Measurements from ENCODE around the gene MRE11. TPM values are rescaled to one million over a fixed set of nuclear protein-coding genes. Genes with fewer than 3 reads are reported as not detected.
A peak's percentile ranks its signal among the peaks of the same experiment; 100 is the strongest.
"Not testable (repeated sequence)": the region's sequence is repeated elsewhere in the genome, so short reads cannot be mapped to it uniquely, and the experiment has no call there.

MRE11 gene
- total RNA-seq, 3 donors from 2014 or later: 15.3 to 18.0 (median 16.9) TPM

DNA sequence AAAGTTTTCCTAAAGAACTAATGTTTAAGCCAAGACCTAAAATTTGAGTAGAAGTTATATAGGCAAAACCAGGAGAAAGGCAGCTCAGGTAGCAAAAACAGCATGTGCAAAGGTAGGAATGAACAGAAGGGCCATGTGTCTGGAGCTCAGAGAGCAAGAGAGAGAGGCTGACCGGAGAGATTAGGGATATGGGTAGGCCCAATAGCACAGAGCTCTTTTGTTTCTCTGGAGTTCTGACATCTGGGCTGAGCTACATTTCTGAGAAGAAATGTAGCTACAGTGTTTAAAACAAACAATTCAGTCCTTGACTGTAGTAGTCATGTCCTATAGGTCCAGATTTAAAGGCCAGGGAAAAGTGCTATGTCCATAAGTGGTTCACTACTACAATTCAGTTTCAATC, 23.1 kb upstream of the MRE11 start:
- Histone ChIP-seq H3K36me3 (ENCODE audit: low read depth) (no peaks in the 10 kb centered on the region), H3K4me3 (no peak overlapping the region), H3K4me1 (ENCODE audit: low read depth) (peaks cover 16% of the 10 kb centered on the region), H3K9me3 (no peaks in the 10 kb centered on the region)
- intact Hi-C loops (cut with DNase I, micrococcal nuclease): no loop called here
- no peak for DNase-seq
- TF ChIP-seq, protein P1, sequence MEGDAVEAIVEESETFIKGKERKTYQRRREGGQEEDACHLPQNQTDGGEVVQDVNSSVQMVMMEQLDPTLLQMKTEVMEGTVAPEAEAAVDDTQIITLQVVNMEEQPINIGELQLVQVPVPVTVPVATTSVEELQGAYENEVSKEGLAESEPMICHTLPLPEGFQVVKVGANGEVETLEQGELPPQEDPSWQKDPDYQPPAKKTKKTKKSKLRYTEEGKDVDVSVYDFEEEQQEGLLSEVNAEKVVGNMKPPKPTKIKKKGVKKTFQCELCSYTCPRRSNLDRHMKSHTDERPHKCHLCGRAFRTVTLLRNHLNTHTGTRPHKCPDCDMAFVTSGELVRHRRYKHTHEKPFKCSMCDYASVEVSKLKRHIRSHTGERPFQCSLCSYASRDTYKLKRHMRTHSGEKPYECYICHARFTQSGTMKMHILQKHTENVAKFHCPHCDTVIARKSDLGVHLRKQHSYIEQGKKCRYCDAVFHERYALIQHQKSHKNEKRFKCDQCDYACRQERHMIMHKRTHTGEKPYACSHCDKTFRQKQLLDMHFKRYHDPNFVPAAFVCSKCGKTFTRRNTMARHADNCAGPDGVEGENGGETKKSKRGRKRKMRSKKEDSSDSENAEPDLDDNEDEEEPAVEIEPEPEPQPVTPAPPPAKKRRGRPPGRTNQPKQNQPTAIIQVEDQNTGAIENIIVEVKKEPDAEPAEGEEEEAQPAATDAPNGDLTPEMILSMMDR (IDR thresholded peaks at IDR 0.05): no peak
- ATAC-seq: no peak

GRCh38 chr11:94515398-94515797, 21.8 kb upstream of the MRE11 start:
- no peaks in the 10 kb centered on the region for H3K36me3 ChIP-seq (ENCODE audit: low read depth)
- intact Hi-C loops (cut with DNase I, micrococcal nuclease): no loop called here
- no peak for ATAC-seq
- no peak for DNase-seq
- no peaks in the 10 kb centered on the region for H3K9me3 ChIP-seq
- TF ChIP-seq, protein P1 (IDR thresholded peaks at IDR 0.05): no peak
- H3K4me1 ChIP-seq (ENCODE audit: low read depth): peaks cover 17% of the 10 kb centered on the region
- H3K4me3 ChIP-seq: no peak overlapping the region

DNA sequence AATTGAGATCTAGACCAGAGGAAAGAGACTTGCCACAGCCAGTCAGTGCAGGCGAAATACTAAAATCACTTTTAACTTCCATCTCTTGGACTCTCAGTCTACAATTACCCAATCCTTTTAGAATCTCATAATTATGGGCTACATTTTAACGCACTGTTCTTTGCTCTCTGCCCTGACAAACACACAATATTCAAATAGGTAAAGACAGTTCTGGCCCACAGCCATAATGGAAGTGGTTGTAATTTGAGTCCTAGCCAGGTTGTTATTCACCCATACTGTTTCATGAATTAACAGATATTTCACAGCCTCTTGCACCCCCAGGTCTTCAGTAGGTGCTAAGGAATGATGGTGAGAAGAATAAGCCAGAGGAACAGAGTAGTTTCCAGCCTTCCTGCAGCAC, 19.4 kb upstream of the MRE11 start:
- ATAC-seq (peak; percentile 89), DNase-seq (peak in 1 of 3 donors; percentile 83)
- TF ChIP-seq, protein P1 (IDR thresholded peaks at IDR 0.05): no peak
- H3K4me3 ChIP-seq: no peak overlapping the region
- H3K4me1 ChIP-seq (ENCODE audit: low read depth): peaks cover 17% of the 10 kb centered on the region
- H3K9me3 ChIP-seq: no peaks in the 10 kb centered on the region
- no peaks in the 10 kb centered on the region for H3K36me3 ChIP-seq (ENCODE audit: low read depth)
- intact Hi-C loops (cut with DNase I, micrococcal nuclease): no loop called here

DNA sequence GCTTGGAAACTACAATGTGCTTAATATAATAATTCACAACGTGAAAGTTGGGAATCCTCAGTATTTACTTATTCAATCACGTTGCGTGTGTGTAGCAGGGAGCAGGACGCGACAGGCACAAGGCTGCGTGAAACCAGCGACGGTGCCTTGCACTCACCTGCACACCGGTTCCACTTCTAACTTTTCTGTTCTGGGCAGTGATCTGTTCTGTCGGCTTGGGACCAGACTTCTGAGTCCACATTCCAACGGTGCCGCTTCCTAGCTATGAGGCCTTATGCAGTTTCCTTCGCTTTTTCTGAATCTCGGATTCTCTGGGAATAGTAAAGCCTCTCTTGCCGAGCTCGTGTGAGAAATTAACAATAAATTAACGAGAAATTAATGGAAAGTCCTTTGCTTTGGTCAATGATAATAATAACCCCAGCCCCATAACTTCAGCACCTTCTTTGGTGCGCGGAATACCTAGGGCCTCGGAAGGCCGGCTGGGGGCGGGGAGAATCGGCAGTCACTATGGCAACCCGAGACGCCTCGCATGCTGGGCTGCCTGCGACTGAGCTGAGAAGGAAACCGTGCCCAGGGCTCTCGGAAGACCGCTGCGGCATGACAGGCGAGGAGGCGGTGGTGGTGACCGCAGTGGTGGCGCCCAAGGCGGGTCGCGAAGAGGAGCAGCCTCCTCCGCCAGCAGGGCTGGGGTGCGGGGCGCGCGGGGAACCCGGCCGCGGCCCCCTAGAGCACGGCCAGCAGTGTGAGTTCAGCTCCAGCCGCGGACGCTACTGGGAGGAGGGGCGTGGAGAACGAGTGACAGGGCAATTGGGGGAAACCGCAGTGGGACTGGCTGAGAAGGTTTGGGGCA, 18.5 kb upstream of the MRE11 start, which contains the start of gene C11orf97:
TSS of gene C11orf97 (plus strand) at position 530 of the 850 bp plus-strand sequence. CDS start at position 598, 68 bp downstream.
- TF ChIP-seq, protein P1 (IDR thresholded peaks at IDR 0.05): no peak
- DNase-seq (peak; percentile 57 to 77 (median 66)), ATAC-seq (peak; percentile 79)
- peaks cover 17% of the 10 kb centered on the region for H3K4me1 ChIP-seq (ENCODE audit: low read depth)
- no peak within 1 kb of the TSS for H3K4me3 ChIP-seq
- no peaks in the 10 kb centered on the region for H3K36me3 ChIP-seq (ENCODE audit: low read depth)
- H3K9me3 ChIP-seq: no peaks in the 10 kb centered on the region
- intact Hi-C loops (cut with DNase I, micrococcal nuclease): no loop called here

- DNase-seq: no peak
- no peak for ATAC-seq
These were observed 13.8 kb upstream of the MRE11 start for GRCh38 chr11:94507485-94507884.

DNA sequence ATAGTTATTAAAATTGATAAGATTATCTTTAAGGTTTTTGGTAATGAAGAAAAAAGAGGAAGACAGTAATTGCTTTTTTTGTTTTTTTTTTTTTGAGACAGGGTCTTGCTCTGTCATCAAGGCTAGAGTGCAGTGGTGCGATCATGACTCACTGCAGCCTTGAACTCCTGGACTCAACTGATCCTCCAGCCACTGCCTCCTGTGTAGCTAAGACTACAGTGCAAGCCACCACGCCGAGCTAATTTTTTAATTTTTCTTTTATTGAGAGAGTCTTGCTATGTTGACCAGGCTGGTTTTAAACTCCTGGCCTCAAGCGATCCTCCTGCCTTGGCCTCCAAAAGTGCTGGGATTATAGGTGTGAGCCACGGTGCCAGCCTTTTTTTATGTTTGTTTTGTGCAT, 12.9 kb upstream of the MRE11 start:
- H3K36me3 ChIP-seq (ENCODE audit: low read depth); H3K9me3 ChIP-seq; H3K4me1 ChIP-seq (ENCODE audit: low read depth); DNase-seq; ATAC-seq; H3K4me3 ChIP-seq: not testable (repeated sequence)
- intact Hi-C loops (cut with DNase I, micrococcal nuclease): loop anchor here in 1 of 2 donors (10.0 kb wide), 1 partner anchor 612 kb away; no protein-coding TSS in a partner anchor

More at GRCh38 chr11:94507485-94507884, 13.8 kb upstream of the MRE11 start:
- no peaks in the 10 kb centered on the region for H3K9me3 ChIP-seq
- peaks cover 8% of the 10 kb centered on the region for H3K4me1 ChIP-seq (ENCODE audit: low read depth)
- H3K4me3 ChIP-seq: no peak overlapping the region
- TF ChIP-seq, protein P1 (IDR thresholded peaks at IDR 0.05): no peak
- H3K36me3 ChIP-seq (ENCODE audit: low read depth): no peaks in the 10 kb centered on the region
- intact Hi-C loops (cut with DNase I, micrococcal nuclease): loop anchor here in 1 of 2 donors (10.0 kb wide), 1 partner anchor 613 kb away; no protein-coding TSS in a partner anchor

All from mucosa of descending colon (tissue), 3 donors.